DLD1 (cell line): Measurements from ENCODE around the gene SHCBP1L.

Source experiments
- in situ Hi-C: cut with HindIII; loops from 2 replicates; pipeline ENCODE4 v1.10.0; 2017; ENCODE audit warnings: low sequenced_read_pairs

Gene SHCBP1L

DNA sequence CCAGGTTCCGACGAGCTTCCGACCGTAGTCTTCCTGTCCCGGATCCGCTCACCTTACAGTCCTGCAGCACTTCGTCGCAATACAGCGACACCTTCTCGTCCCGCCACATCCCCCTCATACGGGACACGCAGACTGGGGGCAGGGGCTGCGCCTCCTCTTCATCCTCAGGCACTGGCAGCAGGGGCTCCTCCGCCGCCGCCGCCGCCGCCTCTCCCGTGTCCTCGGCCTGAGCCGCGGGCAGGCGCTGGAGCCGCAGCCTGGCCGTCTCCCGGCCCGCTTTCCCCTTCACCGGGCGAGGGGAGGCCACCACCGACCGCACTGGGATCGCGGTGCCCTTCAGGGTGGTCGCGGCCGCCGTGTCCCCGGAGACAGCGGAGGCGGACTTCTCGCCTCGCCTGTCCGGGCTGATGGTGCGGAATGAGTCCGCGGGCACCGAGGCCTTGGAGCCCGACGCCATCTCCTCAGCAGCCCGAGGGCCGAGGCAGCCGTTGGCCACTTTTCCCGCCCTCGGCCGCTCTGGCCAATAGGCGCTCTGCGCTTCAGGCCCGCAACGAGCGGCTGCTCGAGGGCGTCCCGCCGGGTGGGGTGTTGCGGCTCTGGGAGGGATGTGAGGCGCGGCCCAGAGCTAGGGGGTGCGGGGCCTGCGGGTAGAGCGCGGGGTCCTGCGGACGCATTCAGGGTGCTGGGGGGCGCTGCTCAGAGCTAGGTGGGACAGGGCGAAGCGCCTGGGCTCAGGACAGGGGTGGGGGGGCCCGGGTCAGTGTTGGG, at the start of gene SHCBP1L:
Gene SHCBP1L, minus strand, starts transcription at position 490 of the 768 bp plus-strand sequence. Its CDS starts 33 bp downstream, at position 457.
- in situ Hi-C loops: no loop called here

DNA sequence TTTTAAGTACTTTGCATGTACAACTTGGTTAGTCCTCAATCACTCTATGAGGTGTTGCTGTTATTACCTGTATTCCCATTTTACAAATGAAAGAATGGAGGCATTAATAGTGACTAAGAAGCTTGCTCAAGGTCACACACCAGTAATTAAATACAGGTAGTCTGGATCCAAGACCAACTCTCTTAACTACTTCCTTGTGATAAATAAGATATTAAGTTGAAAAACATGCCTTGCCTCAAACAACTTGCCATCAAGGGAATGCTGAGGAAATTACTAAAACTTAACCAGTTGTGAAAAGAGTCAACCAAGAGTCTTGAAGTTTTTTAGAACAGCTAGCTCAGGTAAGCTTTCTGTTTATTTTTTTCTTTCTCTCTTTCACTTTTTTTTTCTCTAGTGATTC, 49.3 kb upstream of the SHCBP1L start:
- in situ Hi-C loops: no loop called here

DNA sequence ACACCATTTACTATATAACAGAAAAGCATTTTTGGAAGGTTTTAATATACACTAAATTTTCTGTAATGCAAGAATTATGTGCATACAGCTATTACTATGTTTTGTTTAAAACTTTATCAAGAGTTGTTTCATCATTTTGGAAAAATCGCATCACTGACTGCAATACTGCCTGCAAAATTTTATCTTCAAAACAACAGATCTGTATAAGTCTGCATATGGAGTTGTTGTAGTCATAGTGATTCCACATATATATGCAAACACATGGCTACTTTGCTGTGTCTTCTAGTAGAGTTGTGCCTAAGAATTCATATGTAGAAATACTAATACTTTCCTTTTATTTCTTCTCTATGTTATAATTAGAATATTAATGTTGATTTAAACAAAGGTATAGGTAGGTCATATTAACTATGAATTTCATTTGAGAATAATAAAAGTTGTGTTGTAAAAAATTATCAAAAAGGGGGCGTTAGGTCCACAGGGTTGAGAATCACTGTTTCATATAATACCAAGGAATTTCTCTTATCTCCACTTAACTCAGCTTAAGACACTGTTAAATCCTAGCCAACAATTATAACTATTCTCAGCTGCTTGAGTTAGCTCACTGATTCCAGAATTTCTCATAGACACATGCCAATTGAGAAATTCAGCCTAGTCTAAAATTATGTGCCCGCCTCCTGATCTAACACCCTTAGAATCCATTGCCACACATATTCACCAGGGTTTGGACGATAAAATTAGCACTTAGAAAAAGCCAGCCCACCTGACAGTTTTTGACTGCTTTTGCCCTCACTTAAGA, 47.4 kb upstream of the SHCBP1L start:
- in situ Hi-C loops: no loop called here

DNA sequence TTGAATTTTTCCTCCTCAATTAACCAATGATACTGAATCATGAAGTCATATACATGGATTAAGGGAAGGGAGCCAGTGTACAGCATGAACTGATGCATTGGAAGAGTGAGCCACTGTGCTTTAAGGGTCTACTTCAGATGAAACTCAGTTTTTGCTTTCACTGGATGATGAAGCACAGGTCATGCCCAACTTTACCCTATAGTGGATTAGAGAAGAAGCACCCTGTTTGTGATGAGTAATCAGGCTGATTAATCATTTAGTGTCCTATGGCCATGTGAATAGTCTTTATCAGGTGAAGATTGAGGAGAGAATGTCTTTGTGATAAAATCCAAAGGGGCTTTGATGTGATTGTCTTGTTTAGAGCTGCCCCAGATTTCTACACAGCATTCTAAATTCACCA, 45.5 kb upstream of the SHCBP1L start:
- in situ Hi-C loops: no loop called here

DNA sequence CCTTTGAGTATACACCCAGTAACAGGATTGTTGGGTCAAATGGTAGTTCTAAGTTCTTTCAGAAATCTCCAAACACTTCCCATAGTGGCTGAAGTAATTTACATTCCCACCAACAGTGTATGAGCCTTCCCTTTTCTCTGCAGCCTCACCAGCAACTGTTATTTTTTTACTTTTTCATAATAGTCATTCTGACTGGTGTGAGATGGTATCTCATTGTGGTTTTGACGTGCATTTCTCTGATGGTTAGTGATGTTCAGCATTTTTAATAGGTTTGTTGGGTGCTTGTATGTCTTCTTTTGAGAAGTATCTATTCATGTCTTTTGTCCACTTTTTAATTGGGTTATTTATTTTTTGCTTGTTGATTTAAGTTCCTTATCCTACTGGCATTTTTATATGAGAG, 43.9 kb upstream of the SHCBP1L start:
- in situ Hi-C loops: no loop called here

DNA sequence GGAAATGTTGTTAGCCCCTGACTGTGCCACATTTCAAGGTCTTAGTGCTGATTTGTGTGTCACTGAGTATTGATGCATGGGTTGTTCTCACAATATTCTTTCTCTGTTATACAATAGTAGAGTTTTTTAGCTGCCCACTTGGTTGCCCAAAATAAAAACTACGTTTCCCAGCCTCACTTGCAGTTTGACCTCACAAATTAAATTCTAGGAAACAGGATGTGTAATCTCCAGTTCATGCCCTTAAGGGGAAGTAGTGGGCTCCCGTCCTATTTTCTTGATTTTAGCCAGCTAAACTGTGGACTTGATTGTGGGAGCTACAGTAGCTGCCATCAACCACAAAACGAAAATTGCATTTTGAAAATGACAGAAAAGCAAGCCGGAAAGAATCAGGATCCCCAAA, 42.9 kb upstream of the SHCBP1L start:
- in situ Hi-C loops: no loop called here

DNA sequence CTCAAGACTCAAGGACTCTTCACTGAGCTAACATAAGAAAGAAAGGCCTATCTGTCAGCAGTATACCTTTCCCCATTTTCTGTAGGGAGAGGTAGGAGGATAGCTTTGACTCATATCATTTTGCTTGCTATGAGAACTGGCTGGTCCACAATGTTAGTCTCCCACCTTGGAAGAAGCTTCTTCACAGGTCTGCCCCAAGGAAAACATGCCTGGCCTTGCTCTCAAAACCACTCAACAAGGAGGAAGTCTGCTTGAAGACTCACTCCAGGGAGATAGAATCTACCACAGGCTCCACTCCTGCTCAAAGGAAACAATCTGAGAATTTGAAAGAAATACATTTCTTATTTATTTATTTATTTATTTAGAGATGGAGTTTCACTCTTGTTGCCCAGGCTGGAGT, 40.8 kb upstream of the SHCBP1L start:
- in situ Hi-C loops: no loop called here

DNA sequence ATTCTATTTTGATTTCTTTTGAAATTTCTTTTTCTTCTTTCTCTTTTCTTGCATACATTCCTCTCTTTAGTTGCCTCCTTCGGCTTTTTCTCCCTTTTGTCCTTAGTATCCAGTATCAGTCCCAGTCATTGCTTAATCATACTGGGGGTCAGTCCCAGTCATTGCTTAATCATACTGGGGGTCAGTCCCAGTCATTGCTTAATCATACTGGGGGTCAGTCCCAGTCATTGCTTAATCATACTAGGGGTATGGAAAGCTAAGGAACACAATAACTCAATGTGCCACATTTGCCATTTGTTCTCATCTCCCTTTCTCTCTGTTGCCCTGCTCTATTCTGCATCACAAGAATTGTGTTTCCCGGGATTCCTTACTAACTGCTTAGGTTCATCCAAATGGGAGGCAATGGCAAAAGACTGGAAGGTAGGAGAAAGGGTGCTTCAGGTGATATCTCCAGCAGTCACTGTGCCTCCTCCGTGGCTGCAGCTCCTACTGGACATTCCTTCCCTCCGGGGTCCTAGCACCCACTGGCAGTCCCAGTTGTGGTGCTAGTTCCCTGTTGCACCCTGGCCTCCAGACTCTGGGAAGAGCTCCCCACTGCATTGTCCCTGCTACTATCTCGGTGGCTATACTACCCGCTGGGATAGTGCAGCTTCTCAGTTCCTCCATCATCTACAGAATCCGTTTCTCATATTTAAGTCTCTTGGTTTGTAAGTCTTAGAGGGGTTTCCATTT, 37.6 kb upstream of the SHCBP1L start:
- in situ Hi-C loops: no loop called here

DNA sequence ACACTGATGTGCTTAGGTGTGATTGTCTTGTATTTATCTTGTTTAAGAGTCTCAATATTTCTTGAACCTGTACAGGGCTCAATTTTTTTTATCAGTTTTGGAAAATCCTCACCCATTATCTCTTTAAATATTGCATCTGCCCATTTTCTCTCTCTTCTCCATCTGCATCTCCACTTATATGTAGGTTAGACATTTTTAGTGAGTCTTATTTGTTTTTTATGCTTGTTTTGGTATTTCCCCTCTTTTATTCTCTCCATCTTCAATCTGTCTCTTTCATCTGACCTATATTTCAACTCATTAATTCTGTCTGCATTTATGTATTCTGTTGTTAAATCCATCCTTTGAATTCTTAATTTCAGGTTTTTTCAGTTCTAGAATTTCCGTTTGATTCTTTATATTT, 32.9 kb upstream of the SHCBP1L start:
- in situ Hi-C loops: no loop called here

DNA sequence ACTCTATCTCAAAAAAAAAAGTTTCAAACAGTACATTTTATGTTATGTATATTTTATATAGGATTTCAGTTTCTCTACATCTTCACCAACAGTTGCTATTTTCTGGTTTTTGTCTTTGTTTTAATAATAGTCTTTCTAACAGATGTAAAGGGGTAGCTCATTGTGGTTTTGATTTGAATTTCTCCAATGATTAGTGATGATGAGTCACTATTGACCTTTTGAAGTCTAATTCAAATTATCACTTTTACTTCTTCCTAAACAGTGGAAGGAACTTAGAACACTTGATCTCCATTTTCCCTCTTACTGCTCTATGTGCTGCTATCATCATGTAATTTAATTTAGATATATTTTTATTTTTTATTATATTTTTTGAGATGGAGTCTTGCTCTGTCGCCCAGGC, 31.7 kb upstream of the SHCBP1L start:
- in situ Hi-C loops: no loop called here

DNA sequence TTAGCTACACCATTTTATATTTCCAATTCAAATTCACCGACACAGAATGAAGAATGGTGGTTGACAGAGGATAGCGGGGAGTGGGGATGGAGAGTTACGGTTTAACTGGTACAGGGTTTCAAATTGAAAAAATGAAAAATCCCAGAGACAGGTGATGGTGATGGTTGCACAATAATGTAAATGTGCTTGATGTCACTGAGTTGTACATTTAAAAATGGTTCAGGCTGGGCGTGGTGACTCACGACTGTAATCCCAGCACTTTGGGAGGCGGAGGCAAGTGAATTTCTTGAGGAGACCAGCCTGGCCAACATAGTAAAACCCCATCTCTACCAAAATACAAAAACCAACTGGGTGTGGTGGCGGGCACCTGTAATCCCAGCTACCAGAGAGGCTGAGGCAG, 31.2 kb upstream of the SHCBP1L start:
- in situ Hi-C loops: no loop called here

DNA sequence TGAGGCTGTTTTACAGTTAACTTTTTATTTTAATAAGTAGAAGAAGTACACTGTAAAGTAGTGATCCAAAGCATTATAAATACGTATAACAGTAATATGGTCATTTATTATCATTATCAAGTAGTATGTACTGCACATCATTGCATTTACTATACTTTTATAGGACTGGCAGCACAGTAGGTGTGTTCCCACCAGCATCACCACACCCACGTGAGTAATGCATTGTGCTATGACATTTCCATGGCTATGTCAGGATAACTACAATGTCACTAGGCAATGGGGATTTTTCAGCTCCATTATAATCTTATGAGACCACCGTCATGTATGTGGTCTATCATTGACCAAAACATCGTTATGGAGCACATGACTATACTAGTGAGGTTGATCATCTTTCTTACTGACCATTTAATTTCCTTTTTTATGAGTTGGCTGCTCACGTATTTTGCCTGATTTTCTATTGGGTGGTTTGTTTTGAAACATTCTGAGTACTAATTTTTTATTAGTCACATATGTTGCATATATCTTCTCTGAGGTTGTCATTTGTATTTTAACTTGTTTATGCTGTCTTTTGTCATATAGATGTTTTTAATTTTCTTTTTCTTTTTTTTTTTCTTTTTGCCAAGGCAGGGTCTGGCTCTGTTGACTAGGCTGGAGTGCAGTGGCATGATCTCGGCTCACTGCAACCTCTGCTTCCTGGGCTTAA, 25.3 kb upstream of the SHCBP1L start:
- in situ Hi-C loops: no loop called here

DNA sequence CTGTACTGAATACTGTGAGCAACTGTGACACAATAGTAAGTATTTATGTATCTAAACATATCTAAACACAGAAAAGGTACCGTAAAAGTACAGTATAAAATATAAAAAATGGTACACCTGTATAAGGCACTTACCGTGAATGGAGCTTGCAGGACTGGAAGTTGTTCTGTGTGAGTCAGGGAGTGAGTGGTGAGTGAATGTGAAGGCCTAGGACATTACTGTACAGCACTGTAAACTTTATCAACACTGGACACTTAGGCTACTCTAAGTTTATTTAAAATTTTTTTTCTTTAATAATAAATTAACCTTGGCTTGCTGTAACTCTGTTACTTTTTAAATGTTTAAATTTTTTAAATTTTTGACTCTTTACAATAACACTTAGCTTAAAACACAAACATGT, 24.5 kb upstream of the SHCBP1L start:
- in situ Hi-C loops: no loop called here

DNA sequence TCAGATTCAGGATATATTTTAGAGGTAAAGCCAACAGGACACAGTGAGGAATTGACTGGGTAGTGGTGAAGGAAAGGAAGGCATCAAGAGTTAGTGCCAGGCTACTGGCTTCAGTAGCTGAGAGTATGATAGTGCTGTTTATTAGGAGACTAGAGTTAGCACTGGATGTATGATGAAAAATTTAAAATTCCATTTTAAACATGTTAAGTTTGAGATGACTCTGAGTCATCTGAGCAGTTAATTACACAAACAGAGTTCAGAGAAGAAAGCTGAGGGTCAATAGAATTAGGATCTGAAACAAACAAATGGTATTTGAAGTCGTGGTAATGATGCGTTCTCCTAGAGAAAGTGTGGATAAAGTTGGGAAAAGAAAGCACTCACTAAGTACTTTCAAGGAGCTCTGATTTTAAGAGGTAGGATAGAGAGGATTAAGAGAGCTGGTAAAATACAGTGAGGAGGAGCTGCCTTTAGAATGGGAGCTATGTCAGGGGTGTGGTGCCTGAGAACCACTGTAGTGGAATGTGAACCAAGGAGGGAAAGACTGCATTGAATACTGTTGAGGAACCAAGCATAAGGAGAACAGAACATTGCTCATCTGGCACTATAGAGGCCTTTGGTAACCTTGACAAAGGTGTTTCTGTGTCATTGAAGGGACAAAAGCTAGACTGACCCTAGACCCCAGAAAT, 21.7 kb upstream of the SHCBP1L start:
- in situ Hi-C loops: no loop called here

DNA sequence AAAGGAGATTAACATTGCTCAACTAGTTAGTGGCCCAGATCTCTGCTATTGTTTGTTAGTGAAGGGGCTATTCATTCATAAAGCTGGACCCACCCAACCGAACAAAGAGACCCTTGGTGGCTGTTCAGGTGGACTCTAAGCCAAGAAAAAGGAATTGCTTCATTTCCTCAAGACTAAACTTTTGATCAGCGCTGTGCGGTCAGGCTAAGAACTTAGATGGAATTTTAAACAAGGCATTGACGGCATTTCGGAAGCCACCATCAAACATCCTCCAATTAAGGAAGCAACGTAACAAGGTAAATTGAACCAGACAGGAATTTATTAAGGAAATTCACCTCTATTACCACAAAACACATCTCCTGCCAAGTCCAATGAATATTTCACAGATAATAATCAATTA, 19.9 kb upstream of the SHCBP1L start:
- in situ Hi-C loops: no loop called here

DNA sequence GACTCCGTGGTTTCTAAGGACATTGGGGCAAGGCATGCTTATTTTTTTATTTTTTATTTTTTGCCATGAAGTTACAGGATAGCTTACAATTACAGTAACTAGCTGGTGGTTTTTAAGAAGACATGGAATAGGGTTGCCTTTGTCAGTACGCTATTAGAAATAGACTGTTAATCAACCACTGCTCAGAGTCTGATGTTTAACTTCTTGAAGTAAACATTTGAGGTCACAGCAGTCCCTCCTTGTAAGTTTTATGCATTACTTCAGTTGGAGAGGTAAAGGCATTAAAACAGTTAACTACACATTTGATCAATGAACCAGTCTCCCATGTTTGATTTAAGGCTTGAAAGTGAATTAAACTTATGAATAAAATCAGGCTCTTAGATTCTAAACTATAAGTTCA, 19.3 kb upstream of the SHCBP1L start:
- in situ Hi-C loops: no loop called here

DNA sequence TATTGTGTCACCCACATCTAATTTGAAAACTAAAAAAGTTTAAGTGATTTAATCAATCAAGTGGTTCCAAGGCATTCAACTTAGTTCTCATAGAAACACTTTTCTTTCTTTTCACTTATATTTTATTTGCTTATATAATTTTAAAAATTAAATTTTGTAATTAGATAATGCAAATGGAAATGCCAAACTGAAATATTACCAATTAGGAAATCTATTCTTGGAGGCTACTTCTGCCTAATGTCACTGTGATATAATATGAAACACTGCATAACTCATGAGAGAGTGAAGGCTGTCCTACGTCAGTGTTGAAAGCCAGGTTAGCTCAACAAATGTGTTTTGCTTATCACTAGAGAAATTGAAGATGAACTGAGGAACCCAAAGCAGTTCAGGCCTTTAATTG, 18.3 kb upstream of the SHCBP1L start:
- in situ Hi-C loops: no loop called here

DNA sequence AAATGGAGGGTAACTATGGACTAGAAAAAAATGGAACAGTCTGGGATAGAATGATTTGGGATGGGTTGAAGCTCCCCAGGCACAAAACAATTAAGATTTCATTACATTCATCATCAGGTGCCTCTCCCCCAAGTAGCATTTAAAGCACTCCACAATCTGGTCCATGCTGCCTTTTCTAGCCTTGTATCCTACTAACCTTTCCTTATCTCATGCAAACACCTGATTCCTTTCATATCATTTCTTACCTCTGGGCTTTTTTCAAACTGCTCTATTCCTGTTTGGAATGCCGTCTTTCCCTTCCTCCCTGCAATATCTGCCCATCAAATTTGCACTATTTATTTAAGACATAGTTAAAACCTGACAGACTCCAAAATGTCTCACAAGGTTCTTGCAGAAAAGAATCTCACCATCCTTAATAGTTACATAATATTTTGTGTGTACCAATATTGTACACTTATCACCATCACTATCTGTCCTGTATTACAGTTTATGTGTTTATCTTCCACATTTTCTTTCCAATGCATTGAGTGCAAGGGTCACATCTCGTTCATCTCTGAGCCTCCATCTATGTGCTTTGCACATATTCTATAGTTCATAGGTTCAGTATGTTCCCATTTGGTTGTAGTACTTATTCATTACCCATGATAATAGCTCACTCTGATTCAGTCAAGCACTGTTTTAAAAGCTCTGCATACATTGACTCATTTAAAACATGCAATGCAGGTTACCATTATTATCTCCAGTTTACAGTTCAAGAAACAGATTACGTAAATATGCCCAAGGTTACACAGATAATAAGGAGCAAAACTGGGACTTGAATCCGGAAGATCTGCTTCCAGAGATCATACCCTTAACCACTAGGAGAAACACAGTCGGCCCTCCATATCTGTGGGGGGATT, 16.1 kb upstream of the SHCBP1L start:
- in situ Hi-C loops: no loop called here

DNA sequence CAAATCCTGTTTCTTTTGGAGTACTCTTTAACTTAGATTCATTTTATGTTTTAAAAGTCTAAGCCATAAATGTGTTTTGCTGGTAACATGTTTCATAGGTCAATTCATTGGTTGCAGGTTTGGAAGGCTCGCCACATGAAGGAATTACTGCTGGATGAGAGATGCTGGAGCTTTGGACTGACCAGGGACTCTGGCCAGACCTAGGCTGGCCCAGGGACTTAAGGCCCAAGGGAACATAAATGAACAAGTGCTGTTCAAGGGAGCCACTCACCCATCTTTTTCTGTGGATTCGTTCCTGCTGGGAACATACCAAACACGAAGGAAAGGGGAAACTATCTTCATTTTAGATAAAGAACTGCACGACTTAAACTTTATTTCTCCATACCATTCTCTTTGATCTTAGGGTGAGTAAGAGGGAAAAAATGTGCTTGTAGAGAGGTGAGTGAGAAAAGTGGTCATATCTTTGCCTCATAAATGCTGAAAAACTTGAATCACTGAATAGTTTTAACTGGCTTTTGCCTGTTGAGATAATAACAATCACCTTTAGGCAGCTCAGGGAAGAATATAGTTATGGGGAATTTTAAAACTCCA, 15.3 kb upstream of the SHCBP1L start:
- in situ Hi-C loops: no loop called here
